DMS153 (cell line): ENCODE results near the gene SURF1.

Experiments
- DNase-seq: peaks from one replicate; lab custom pipeline; 2025; lab: John Stamatoyannopoulos, UW

Gene SURF1

GRCh38 chr9:133361507-133362092, 5.3 kb upstream of the SURF1 start:
- no peak for DNase-seq

- no peak for DNase-seq
These were observed 4.4 kb upstream of the SURF1 start for GRCh38 chr9:133360400-133361393.

GRCh38 chr9:133359399-133360175, 3.3 kb upstream of the SURF1 start:
- no peak for DNase-seq

GRCh38 chr9:133357656-133358055, 1.4 kb upstream of the SURF1 start:
- no peak for DNase-seq

GRCh38 chr9:133355881-133356357, 368 bp downstream of the SURF1 start:
- no peak for DNase-seq

GRCh38 chr9:133354766-133355165, 1.5 kb downstream of the SURF1 start:
- DNase-seq = no peak

- DNase-seq = no peak
These were observed 2.7 kb downstream of the SURF1 start for GRCh38 chr9:133353548-133353947.

GRCh38 chr9:133352635-133353340, 3.5 kb downstream of the SURF1 start:
- no peak for DNase-seq

GRCh38 chr9:133351908-133352634, 4.2 kb downstream of the SURF1 start:
- no peak for DNase-seq

GRCh38 chr9:133351526-133351907, 4.8 kb downstream of the SURF1 start:
- no peak for DNase-seq

- DNase-seq = no peak
These were observed 6.2 kb downstream of the SURF1 start for GRCh38 chr9:133349965-133350616.

- DNase-seq = no peak
These were observed 7.3 kb downstream of the SURF1 start for GRCh38 chr9:133348718-133349573.

GRCh38 chr9:133347985-133348717, 8.1 kb downstream of the SURF1 start, which contains the start of the genes MED22 and RPL7A:
Gene MED22, minus strand, starts transcription at chr9:133348131. Its CDS starts 1,469 bp downstream, at chr9:133346662.
Gene RPL7A, plus strand, starts transcription at chr9:133348218. Its CDS starts 26 bp downstream, at chr9:133348244.
- peak; percentile 91 for DNase-seq

- no peak for DNase-seq
These were observed 8.7 kb downstream of the SURF1 start for GRCh38 chr9:133347515-133347984.

GRCh38 chr9:133346021-133346785, 10.1 kb downstream of the SURF1 start:
- DNase-seq = no peak

GRCh38 chr9:133345596-133345995, 10.7 kb downstream of the SURF1 start:
- DNase-seq = no peak

GRCh38 chr9:133344979-133345378, 11.3 kb downstream of the SURF1 start:
- no peak for DNase-seq

- DNase-seq = no peak
These were observed 12.2 kb downstream of the SURF1 start for GRCh38 chr9:133344071-133344470.
